DMS79 (cell line): Measurements from ENCODE around the gene WFDC10B.
"Not testable (repeated sequence)": the region's sequence is repeated elsewhere in the genome, so short reads cannot be mapped to it uniquely, and the experiment has no call there.

Experiments used
- DNase-seq: peaks from one replicate; lab custom pipeline; 2025; lab: John Stamatoyannopoulos, UW

Gene WFDC10B

GRCh38 chr20:45647441-45648050, 57.3 kb downstream of the WFDC10B start:
- DNase-seq, result no peak

GRCh38 chr20:45646875-45647274, 57.9 kb downstream of the WFDC10B start:
- DNase-seq, result no peak

DNA sequence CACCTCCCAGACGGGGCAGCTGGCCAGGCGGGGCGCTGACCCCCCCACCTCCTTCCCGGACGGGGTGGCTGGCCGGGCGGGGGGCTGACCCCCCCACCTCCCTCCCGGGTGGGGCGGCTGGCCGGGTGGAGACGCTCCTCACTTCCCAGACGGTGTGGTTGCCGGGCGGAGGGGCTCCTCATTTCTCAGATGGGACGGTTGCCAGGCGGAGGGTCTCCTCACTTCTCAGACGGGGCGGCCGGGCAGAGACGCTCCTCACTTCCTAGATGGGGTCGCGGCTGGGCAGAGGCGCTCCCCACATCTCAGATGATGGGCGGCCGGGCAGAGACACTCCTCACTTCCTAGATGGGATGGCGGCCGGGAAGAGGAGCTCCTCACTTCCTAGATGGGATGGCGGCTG, 59.0 kb downstream of the WFDC10B start:
- not testable (repeated sequence) for DNase-seq

DNA sequence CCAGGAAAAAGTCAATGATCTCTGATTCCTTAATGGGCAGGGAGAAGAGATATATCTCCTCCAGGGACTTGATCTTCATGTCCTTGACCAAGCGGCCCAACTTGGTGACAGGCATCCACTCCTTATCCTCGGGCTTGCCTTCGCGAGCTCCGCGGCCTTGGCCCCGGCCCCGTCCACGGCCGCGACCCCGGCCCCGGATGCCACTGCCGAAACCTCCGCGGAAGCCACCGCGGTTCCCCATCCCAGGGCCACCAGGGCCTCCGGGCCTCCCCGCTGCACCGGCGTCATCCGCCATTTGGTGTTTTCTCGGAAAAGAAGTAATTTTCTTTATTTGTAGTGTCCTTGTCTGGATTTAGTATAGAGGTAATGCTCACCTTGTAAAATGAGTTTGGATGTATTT, 63.7 kb downstream of the WFDC10B start:
- not testable (repeated sequence) for DNase-seq

DNA sequence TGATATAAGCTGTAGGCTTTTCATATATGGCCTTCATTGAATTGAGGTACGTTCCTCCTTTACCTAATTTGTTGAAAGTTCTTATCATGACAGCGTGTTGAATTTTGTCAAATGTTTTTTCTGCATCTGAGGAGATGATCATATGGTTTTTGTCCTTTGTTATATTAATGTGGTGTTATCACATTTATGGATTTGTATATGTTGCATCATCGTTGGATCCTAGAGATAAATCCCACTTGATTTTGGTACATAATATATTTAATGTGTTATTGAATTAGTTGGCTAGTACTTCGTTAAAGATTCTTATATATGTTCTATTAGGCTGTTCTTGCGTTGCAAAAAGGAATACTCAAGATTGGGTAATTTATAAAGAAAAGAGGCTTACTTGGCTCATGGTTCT, 65.1 kb downstream of the WFDC10B start:
- DNase-seq, result no peak

DNA sequence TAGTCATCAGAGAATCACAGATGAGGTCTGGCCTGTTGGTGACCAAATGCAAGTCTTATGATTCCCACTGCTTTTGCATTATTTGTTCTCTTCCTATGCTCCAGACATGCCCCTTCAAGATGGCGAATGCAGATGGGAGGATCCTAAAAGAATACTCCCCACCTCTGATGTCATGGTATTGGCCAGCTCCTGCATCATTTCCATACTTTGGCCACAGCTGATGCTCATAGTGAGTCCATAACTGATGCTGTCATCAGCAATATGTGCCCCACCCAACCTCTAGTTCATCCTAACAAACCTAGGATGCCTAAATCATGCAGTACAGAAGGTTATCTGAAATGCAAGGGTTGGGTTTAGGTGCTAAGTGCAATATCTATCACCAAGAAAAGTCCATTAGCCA, 68.3 kb downstream of the WFDC10B start:
- no peak for DNase-seq
